Tibial nerve (tissue), 4 donors: ENCODE data around the gene ASIP. TPM values are rescaled to one million over a fixed set of nuclear protein-coding genes. Genes with fewer than 3 reads are reported as not detected.

Source experiments
- DNase-seq, 2 donors: peaks; one replicate each; pipeline ENCODE4 v3.0.0-alpha.2; 2019; ENCODE audit warnings: low spot score in 2 of 2
- H3K27ac ChIP-seq, 4 donors: fragments of 200-600 bp; sonication (generic) in 3 of 4; one replicate each; pipeline ENCODE4 v1.5.1; 2017 to 2019; ENCODE audit warnings: mild to moderate bottlenecking in 1 of 4
- H3K27me3 ChIP-seq, 2 donors: fragments of 200-600 bp; sonication (generic) in 1 of 2; one replicate each; pipeline versions ENCODE4 v1.5.1 to v1.6.0; 2017 to 2019
- H3K36me3 ChIP-seq, 3 donors: fragments of 200-600 bp; sonication (generic); one replicate each; pipeline ENCODE4 v1.5.1; 2018 to 2019
- H3K4me1 ChIP-seq, 4 donors: fragments of 200-600 bp; sonication (generic) in 3 of 4; one replicate each; pipeline ENCODE4 v1.5.1; 2017 to 2019
- H3K4me3 ChIP-seq, 4 donors: fragments of 200-600 bp; sonication (generic) in 3 of 4; one replicate each; pipeline ENCODE4 v1.5.1; 2017 to 2019; ENCODE audit warnings: mild to moderate bottlenecking in 1 of 4, moderate library complexity in 1 of 4
- H3K9me3 ChIP-seq, 4 donors: fragments of 200-600 bp; sonication (generic) in 3 of 4; one replicate each; pipeline ENCODE4 v1.5.1; 2017 to 2019
- EP300 ChIP-seq, 2 donors: sonication (generic); formaldehyde crosslinking; IDR thresholded peaks; one replicate each; pipeline ENCODE4 v1.6.1; 2017; ENCODE audit warnings: antibody characterized with exemption in 2 of 2, mild to moderate bottlenecking in 1 of 2
- POLR2A ChIP-seq, 2 donors: fragments of 450-650 bp; IDR thresholded peaks; one replicate each; pipeline ENCODE4 v1.6.1; 2017; ENCODE audit warnings: antibody characterized with exemption in 2 of 2, mild to moderate bottlenecking in 2 of 2, moderate library complexity in 2 of 2
- WGBS, 2 donors: methylation state at CpG; one replicate each; pipeline ENCODE4 v1.1.5; 2018; 5-methylcytosine and 5-hydroxymethylcytosine counted together
- total RNA-seq, 4 donors: library from RNA; depleted of rRNA; stranded (reverse); fragments of >200 nt; gene quantifications; one replicate each; pipeline ENCODE4 v1.1.0, GENCODE V29; 2016
- TF ChIP-seq, protein P1 (sequence below), 5 experiments: fragments of 200-600 bp in 3 of 5; fragments of 450-650 bp in 2 of 5; sonication (generic) in 3 of 5; IDR thresholded peaks; one replicate each; pipeline ENCODE4 v1.5.1; 2016 to 2019; ENCODE audit warnings: antibody characterized with exemption in 5 of 5, mild to moderate bottlenecking in 3 of 5, moderate library complexity in 2 of 5

ASIP gene
- total RNA-seq, 4 donors from 2014 or later, result 1.4 to 10.5 (median 3.3) TPM; not detected in 1

GRCh38 chr20:34311118-34312023 lies 70.1 kb downstream of the ASIP start:
- Histone ChIP-seq H3K4me1 (peaks cover 0 to 22% (median 14%) of the 10 kb centered on the region in 4 donors), H3K27ac (peak overlapping the region in 1 of 4 donors; percentile 41), H3K27me3 (no peaks in the 10 kb centered on the region), H3K4me3 (peak overlapping the region; percentile 7 to 27 (median 19)), H3K36me3 (no peaks in the 10 kb centered on the region), H3K9me3 (no peaks in the 10 kb centered on the region)
- TF ChIP-seq, protein P1, sequence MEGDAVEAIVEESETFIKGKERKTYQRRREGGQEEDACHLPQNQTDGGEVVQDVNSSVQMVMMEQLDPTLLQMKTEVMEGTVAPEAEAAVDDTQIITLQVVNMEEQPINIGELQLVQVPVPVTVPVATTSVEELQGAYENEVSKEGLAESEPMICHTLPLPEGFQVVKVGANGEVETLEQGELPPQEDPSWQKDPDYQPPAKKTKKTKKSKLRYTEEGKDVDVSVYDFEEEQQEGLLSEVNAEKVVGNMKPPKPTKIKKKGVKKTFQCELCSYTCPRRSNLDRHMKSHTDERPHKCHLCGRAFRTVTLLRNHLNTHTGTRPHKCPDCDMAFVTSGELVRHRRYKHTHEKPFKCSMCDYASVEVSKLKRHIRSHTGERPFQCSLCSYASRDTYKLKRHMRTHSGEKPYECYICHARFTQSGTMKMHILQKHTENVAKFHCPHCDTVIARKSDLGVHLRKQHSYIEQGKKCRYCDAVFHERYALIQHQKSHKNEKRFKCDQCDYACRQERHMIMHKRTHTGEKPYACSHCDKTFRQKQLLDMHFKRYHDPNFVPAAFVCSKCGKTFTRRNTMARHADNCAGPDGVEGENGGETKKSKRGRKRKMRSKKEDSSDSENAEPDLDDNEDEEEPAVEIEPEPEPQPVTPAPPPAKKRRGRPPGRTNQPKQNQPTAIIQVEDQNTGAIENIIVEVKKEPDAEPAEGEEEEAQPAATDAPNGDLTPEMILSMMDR (IDR thresholded peaks at IDR 0.05), result no peak
- TF ChIP-seq EP300 (IDR thresholded peaks at IDR 0.05) (no peak), POLR2A (IDR thresholded peaks at IDR 0.05) (no peak)
- DNase-seq, result no peak
- WGBS, 2 donors, result 12 to 13% methylated on average over 38 to 44 of the region's 45 CpGs

DNA sequence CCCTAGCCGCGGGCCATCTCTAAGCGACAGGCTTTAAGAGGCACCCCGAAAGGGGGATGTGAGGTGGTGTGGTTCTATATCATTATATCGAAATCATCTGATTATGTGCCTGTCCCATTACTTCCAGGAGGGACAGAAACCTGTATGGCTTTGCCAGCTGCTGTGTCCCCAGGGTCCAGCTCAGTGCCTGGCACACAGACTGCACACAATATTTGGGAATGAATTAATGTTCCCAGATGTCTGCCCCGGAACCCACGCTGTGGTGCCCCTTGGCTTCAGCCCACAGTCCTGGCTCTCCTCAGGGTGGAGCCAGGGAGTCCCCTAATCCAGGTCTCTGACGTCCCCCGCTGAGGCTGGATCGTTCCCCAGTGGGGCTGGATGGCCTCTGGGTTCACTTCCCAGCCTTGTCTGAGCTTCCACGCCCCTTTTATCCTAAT lies 70.8 kb downstream of the ASIP start:
- no peaks in the 10 kb centered on the region for H3K36me3 ChIP-seq
- no peak for DNase-seq
- no peaks in the 10 kb centered on the region for H3K27me3 ChIP-seq
- 17 to 25% methylated on average over 9 to 11 of the region's 11 CpGs for WGBS, 2 donors
- H3K4me1 ChIP-seq, result peaks cover 0 to 22% (median 14%) of the 10 kb centered on the region in 4 donors
- H3K9me3 ChIP-seq, result no peaks in the 10 kb centered on the region
- TF ChIP-seq EP300 (IDR thresholded peaks at IDR 0.05) (no peak), POLR2A (IDR thresholded peaks at IDR 0.05) (no peak)
- TF ChIP-seq, protein P1 (IDR thresholded peaks at IDR 0.05), result no peak
- H3K4me3 ChIP-seq, result peak overlapping the region in 3 of 4 donors; percentile 7 to 27 (median 24)
- peak overlapping the region in 1 of 4 donors; percentile 41 for H3K27ac ChIP-seq

DNA sequence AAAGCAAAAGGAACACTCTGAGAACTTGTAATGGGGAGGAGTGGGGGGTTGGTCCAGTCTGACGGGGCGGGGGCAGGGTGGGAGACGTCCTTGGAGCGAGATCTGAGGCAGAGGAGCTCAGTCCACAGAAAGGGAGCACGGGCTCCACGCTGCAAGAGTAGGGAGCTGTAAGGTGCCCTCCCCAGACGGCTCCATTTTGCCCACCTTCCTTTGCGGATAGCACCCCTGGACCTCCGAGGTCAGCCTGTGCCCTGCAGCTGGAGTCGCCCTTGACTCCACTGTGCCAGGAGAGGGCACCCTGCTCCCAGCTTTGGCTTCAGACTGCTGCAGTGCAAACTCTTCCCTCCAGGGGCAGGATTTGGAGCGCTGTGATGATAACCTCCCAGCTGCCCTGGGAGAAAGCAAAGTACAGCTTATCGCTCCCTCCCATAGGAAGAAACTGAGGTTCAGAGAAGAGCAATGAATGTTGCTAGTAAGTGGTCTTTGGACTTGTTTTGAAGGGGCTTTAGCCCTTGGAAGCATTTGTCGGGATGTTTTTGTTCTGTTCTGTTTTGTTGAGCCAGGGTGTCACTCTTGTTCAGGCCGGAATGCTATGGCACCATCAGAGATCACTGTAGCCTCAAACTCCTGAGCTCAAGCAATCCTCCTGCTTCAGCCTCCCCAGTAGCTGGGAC lies 71.5 kb downstream of the ASIP start:
- no peaks in the 10 kb centered on the region for H3K27me3 ChIP-seq
- peak overlapping the region in 1 of 4 donors; percentile 41 for H3K27ac ChIP-seq
- TF ChIP-seq POLR2A (IDR thresholded peaks at IDR 0.05), result no peak
- TF ChIP-seq, protein P1 (IDR thresholded peaks at IDR 0.05), result peak; percentile 97 to 100 (median 99)
- peak in 1 of 2 donors; percentile 69 for TF ChIP-seq EP300 (IDR thresholded peaks at IDR 0.05)
- peak overlapping the region in 2 of 4 donors; percentile 17 to 28 for H3K4me3 ChIP-seq
- WGBS, 2 donors, result 18 to 19% methylated on average over 14 of the region's 14 CpGs
- no peaks in the 10 kb centered on the region for H3K9me3 ChIP-seq
- peaks cover 0 to 22% (median 14%) of the 10 kb centered on the region in 4 donors for H3K4me1 ChIP-seq
- peak; percentile 67 to 85 for DNase-seq
- no peaks in the 10 kb centered on the region for H3K36me3 ChIP-seq

DNA sequence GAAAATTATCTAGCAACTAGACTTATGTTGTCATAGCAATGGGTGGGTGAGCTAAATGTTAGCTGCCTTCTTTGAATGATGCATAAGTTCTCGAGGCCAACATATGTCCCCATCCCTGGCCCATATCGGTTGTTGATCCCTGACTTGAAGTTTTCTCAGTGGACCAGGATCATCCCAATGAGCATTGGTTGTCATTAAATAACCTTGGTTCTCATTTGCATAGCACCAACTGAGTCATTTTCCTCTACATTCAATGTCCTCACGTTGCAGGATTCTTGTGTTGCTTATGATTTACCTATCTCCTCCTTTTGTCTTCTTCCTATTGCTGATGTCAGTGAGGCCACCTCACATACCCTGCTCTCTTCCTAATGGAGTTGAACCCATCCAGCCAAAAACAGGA lies 74.0 kb downstream of the ASIP start:
- TF ChIP-seq, protein P1 (IDR thresholded peaks at IDR 0.05), result no peak
- TF ChIP-seq POLR2A (IDR thresholded peaks at IDR 0.05), result no peak
- no peak for TF ChIP-seq EP300 (IDR thresholded peaks at IDR 0.05)
- Histone ChIP-seq H3K4me1 (peaks cover 0 to 22% (median 14%) of the 10 kb centered on the region in 4 donors), H3K4me3 (no peak overlapping the region), H3K27me3 (no peaks in the 10 kb centered on the region), H3K9me3 (no peaks in the 10 kb centered on the region), H3K27ac (no peak overlapping the region), H3K36me3 (no peaks in the 10 kb centered on the region)
- DNase-seq, result no peak
- 86 to 94% methylated on average over 3 of the region's 3 CpGs for WGBS, 2 donors
